NCI-H69 (cell line): ENCODE data around the gene EXOC3L4.
"Not testable (repeated sequence)": the region's sequence is repeated elsewhere in the genome, so short reads cannot be mapped to it uniquely, and the experiment has no call there.

Experiments
- DNase-seq: peaks from one replicate; lab custom pipeline; 2025; lab: John Stamatoyannopoulos, UW

EXOC3L4 gene

DNA sequence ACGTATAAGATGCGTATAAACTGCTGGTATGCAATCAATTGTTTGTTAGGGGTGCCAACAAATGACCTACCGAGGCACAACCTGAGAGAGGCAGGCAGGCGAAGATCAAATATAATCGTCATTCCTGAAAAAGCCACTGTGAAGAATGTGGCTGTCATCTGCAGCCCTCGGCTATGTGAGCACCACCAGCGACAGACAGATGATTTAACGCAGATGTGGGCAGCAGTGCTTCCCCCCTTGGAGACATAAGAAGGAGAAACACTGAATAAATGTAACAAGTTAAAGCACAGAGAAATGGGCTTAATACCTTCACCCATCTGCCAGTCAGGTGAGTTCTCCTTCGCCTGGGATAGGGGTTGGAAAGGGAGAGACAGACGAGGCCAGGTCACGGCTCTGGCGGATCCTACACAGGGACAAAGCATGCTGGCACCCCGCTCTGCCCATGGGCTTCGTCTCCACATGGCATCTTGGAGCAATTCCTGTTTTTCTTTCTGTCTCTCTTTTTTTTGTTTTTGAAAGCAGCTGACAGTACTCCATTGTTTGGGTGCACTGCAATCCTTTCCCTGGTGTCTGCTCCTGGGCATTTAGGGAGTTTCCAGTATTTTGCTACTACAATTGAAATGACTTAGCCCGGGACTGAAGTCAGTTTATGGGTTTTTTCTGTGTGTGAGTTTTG lies 56.9 kb downstream of the EXOC3L4 start:
- no peak for DNase-seq

- no peak for DNase-seq
Observed at GRCh38 chr14:103155010-103155409, 60.5 kb downstream of the EXOC3L4 start.

DNA sequence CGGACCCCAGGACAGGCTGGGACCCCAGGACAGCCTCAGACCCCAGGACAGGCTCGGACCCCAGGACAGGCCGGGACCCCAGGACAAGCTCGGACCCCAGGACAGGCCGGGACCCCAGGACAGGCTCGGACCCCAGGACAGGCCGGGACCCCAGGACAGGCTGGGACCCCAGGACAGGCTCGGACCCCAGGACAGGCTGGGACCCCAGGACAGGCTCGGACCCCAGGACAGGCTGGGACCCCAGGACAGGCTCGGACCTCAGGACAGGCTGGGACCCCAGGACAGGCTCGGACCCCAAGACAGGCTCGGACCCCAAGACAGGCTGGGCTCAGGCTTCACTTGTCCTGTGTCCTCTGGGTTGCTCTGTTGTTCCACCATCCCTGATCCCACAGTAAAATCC lies 60.9 kb downstream of the EXOC3L4 start:
- not testable (repeated sequence) for DNase-seq

GRCh38 chr14:103155826-103156394 lies 61.4 kb downstream of the EXOC3L4 start:
- no peak for DNase-seq

- no peak for DNase-seq
Observed at GRCh38 chr14:103156651-103157378, 62.3 kb downstream of the EXOC3L4 start.

DNA sequence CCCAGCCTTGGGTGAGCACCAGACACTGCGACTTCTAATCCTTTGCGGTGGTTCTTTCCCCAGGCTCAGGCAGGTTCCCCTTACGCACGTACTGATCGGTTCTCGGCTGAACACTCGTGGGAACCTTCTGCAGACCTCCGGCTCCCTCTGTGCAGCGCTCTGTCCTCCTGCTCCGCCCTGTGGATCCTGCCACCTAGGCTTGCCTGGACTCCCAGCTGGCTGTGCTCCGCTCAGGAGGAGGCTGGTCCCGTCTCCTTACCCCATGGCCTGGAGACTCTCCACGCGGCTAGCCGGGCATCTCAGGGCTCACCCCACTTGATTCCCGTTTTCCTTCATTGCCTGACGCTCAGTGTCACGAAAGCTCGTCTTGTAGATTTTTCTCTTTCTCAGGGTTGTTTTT lies 63.4 kb downstream of the EXOC3L4 start:
- no peak for DNase-seq

DNA sequence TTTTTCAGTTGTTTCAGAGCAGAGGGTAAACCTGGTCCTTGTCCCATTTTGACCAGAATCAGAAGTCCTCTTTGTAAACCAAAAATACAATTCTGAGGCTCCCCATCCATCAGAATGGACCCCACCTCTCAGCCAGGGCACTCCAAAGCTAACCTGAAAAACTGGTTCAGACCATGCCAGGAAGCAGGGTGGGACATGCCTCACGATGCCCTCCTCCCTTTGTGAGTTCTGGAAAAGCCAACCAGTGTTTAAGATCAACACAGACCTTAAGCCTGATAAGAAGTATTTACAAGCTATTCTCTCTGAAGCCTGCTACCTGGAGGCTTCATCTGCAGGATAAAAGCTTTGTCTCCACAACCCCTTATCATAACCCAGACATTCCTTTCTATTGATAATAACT lies 64.2 kb downstream of the EXOC3L4 start:
- DNase-seq, result no peak
